Stimulated activated CD4-positive, alpha-beta T cell treated with anti-CD3 and anti-CD28 coated beads, Interleukin-12 subunit alpha, Interleukin-12 subunit beta, amount 100 ng/mL, for 48 hours (primary cell): ENCODE data around the gene PRPF31.
"Not testable (repeated sequence)": the region's sequence is repeated elsewhere in the genome, so short reads cannot be mapped to it uniquely, and the experiment has no call there.

Experiments
- DNase-seq, 3 donors: peaks; one replicate each; pipeline ENCODE4 v3.0.0-alpha.2; 2020; ENCODE audit warnings: low read depth in 2 of 3, low spot score in 1 of 3

PRPF31 gene

GRCh38 chr19:54160854-54161253 lies 45.3 kb downstream of the PRPF31 start:
- DNase-seq: no peak

GRCh38 chr19:54162241-54162805 lies 46.8 kb downstream of the PRPF31 start:
- peak; percentile 66 to 78 (median 76) for DNase-seq

- DNase-seq: no peak
Measured at GRCh38 chr19:54162884-54163283, 47.3 kb downstream of the PRPF31 start.

- DNase-seq: peak; percentile 45 to 70 (median 56)
Measured at GRCh38 chr19:54164369-54165068, 49.0 kb downstream of the PRPF31 start.

- no peak for DNase-seq
Measured at GRCh38 chr19:54165222-54165621, 49.7 kb downstream of the PRPF31 start.

GRCh38 chr19:54168174-54168917 lies 52.8 kb downstream of the PRPF31 start:
- DNase-seq: peak; percentile 85 to 96 (median 92)

- DNase-seq: no peak
Measured at GRCh38 chr19:54169149-54169740, 53.7 kb downstream of the PRPF31 start.

GRCh38 chr19:54171736-54172431 lies 56.3 kb downstream of the PRPF31 start:
- not testable (repeated sequence) for DNase-seq

GRCh38 chr19:54172471-54173358 lies 57.2 kb downstream of the PRPF31 start, which contains the start of gene TMC4:
Gene TMC4, minus strand, starts transcription at chr19:54173160. Its CDS starts 43 bp downstream, at chr19:54173117.
- DNase-seq: no peak

- DNase-seq: no peak
Measured at GRCh38 chr19:54173359-54173699, 57.8 kb downstream of the PRPF31 start.

- DNase-seq: no peak
Measured at GRCh38 chr19:54173951-54174834, 58.6 kb downstream of the PRPF31 start.

GRCh38 chr19:54178581-54179261 lies 63.2 kb downstream of the PRPF31 start:
- no peak for DNase-seq

- no peak for DNase-seq
Measured at GRCh38 chr19:54179262-54179852, 63.8 kb downstream of the PRPF31 start.

- no peak for DNase-seq
Measured at GRCh38 chr19:54179921-54180461, 64.4 kb downstream of the PRPF31 start.

- no peak for DNase-seq
Measured at GRCh38 chr19:54180691-54181091, 65.1 kb downstream of the PRPF31 start.
